GM12878 (cell line): Measurements from ENCODE around the gene CNTRL.

Experiments used
- MYC ChIP-seq: IDR thresholded peaks from 2 replicates; pipeline ENCODE4 v1.6.1; 2011; ENCODE audit warnings: mild to moderate bottlenecking, low read length, moderate library complexity, inconsistent platforms; ENCODE audit not compliant: insufficient read depth, insufficient replicate concordance, insufficient read length, severe bottlenecking
- POLR2A ChIP-seq: IDR thresholded peaks from 2 replicates; pipeline ENCODE4 v1.6.1; 2011; ENCODE audit warnings: low read depth, mild to moderate bottlenecking, low read length
- RAD21 ChIP-seq: IDR thresholded peaks from 2 replicates; pipeline ENCODE4 v1.6.1; 2011; ENCODE audit warnings: mild to moderate bottlenecking, low read depth, low read length, moderate library complexity; ENCODE audit not compliant: insufficient read depth
- TF ChIP-seq, protein P1 (sequence below): IDR thresholded peaks from 2 replicates; pipeline ENCODE4 v1.6.1; 2012; ENCODE audit warnings: low read depth, low read length, improper control_type of control experiment

GRCh38 chr9:121121582-121122087 is 46.9 kb downstream of the CNTRL start:
- TF ChIP-seq MYC (no peak), POLR2A (peak; percentile 76), RAD21 (no peak; the same call in 1 of the 2 replicates)
- TF ChIP-seq, protein P1, sequence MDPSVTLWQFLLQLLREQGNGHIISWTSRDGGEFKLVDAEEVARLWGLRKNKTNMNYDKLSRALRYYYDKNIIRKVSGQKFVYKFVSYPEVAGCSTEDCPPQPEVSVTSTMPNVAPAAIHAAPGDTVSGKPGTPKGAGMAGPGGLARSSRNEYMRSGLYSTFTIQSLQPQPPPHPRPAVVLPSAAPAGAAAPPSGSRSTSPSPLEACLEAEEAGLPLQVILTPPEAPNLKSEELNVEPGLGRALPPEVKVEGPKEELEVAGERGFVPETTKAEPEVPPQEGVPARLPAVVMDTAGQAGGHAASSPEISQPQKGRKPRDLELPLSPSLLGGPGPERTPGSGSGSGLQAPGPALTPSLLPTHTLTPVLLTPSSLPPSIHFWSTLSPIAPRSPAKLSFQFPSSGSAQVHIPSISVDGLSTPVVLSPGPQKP, result no peak
